Measurements from ENCODE around the gene ZNF174.

ZNF174 gene

DNA sequence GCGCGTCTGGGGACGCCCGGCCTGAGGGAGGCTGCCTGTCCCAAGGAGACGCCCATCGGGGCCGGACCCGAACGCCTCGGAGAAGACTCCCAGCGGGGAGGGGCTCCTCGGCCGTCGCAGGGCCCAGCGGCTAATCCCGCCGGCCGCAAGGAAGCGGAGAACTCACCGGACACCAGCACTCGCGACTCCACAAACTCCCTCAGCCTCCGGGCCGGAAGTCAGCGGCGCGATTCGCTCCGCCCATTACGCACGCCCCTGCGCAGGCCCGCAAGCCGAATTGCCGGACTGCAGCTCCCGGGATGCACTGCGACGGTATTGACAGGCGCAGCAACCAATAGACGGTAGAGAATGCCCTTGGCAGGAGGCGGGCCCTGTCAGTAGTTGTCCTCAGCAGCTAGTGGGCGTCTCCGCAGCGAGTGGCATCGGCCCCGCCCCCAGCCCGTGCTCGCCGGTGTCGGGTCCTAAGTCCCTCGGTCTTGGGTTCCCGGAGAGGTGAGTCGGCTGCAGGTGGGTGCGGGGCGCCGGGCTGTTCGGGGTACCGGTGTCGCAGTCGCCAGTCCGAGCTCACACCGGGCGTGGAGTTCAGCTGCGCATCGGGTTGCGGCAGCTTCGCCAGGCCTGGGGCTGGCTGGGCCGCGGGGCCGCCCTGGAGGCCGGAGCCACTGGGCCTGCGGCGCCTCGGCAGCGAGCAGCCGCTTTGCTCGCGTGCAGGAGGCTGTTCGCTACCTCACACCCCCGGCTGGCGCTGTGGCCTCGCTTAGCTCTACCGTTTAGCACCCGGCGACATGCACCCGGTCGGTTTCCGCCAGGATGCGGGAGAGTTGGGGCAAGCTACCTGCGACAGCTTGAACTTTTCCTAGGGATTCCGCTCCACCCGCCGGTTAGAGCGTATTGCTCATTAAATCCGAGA is at the start of gene ZNF174, which contains the start of gene ZSCAN32:
TSS of gene ZNF174 (plus strand) at position 437 of the 910 bp plus-strand sequence. CDS start 790 bp downstream, outside the sequence.
TSS of gene ZSCAN32 (minus strand) at position 226 of the 910 bp plus-strand sequence. CDS start 3,447 bp downstream, outside the sequence.
- peak; percentile 97 for DNase-seq

DNA sequence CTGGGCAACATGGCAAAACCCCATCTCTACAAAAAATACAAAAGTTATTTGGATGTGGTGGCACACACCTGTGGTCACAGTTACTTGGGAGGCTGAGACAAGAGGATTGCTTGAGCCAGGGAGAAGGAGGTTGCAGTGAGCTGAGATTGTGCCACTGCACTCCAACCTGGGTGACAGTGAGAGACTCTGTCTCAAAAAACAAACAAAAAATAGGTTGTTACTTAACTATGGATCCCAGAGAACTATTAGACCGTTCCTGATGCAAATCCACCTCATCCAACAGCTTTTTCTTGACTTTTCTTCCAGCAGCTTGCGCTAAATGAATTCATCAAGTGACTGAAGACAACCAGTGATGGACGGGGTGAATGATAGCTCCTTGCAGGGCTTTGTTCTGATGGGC is 45.4 kb upstream of the ZNF174 start, which contains the start of gene OR2C1:
TSS of gene OR2C1 (plus strand) at position 301 of the 400 bp plus-strand sequence. CDS start at position 353, 52 bp downstream.
- no peak for DNase-seq

DNA sequence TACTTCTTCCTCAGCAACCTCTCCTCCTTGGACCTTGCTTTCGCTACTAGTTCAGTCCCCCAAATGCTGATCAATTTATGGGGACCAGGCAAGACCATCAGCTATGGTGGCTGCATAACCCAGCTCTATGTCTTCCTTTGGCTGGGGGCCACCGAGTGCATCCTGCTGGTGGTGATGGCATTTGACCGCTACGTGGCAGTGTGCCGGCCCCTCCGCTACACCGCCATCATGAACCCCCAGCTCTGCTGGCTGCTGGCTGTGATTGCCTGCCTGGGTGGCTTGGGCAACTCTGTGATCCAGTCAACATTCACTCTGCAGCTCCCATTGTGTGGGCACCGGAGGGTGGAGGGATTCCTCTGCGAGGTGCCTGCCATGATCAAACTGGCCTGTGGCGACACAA is 44.9 kb upstream of the ZNF174 start:
- DNase-seq, result no peak

DNA sequence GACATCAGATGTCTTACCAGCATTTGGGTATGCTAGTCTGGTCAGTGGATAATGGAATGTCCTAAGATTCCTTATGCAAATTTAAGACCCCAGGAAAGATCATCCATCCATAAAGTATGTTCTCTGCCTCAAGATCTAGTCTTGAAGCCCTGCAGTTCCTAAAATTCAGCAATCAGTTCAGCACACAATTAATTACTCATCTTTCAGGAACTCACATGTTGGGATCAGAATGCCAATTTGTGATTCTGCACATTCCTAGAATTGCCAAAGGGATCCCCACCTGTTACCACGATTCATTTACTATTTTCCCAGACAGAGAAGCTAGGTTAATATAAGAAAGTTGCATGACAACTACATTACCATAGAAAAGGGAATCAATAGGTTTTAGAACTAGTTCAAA is 42.1 kb upstream of the ZNF174 start:
- no peak for DNase-seq

DNA sequence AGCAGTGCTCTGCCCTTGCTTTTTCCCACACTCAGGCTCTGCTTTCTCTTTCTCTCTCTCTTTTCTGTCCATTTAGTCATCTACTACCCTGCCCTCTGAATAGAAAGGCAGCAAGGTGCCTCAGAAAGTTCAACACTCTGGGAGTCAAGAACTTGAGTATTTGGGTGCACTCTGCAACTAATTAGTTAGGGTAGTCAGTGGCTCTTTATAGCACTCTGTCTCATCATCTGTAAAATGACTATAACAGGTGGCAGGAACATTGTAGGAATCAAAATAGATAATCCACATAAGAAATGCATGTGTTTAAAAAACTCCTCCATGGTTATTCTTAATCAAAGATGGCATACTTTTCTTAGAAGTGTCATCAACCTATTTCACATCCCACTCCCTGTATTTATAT is 38.1 kb upstream of the ZNF174 start:
- DNase-seq, result no peak

DNA sequence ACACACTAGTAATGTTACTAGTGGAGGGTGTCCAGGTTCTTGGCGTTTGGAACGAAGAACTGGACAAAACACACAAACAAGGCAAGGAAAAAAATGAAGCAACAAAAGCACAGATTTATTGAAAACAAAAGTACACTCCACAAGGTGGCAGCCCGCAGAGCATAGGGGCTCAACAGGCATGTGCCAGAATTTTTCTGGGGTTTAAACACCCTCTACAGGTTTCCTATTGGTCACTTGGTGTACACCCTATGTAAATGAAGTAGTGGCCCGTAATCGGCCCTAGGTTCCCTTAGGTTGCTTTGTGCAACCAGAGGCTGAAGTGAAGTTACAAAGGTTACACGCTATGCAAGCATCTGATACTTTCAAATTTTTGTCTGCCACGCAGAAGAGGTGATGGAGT is 37.2 kb upstream of the ZNF174 start:
- no peak for DNase-seq

DNA sequence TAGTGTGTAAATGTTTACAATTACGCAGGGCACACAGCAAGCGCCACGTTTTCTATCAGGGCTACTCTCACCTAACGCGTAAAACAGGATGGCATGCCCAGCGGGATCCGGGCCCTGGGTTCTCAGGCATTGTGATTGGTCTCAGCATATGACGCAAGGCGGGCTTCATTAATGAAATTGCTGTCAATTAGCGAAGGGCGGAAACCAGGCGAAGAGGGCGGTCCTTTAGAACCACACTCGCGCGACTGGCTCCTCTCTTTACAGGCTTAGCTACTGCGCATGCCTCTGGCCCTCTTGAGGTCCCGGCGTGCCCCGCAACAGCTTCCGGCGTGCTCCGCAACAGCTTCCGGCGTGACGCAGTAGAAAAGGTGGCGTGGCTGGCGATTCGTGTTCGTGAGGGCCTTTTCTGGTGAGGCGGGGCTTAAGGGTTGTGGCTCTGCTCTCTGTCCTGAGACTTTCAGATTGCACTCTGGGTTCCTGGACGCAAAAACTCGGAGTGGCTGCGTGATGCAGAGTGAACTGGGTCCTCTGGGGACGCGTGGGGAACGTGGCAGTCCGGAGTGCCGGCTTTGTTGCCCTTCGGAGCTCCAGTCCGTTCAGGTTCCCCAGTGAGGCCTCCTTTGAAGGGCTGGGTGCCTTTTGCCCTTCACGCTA is 36.1 kb upstream of the ZNF174 start:
- peak; percentile 88 for DNase-seq

DNA sequence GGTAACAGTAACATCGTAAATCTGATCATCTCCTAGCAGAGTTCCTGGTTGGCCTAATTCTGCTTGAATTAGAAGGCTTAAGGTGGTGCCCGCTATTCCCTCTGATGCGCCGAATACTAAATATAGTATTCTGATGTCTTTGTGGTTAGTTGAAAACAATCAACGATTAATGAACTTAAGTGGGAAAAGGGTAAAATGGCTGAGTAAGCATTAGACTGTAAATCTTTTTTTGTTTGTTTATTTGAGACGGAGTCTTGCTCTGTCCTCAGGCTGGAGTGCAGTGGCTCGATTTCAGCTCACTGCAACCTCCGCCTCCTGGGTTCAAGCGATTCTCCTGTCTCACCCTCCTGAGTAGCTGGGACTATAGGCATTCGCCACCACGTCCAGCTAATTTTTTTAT is 31.9 kb upstream of the ZNF174 start:
- DNase-seq, result no peak

DNA sequence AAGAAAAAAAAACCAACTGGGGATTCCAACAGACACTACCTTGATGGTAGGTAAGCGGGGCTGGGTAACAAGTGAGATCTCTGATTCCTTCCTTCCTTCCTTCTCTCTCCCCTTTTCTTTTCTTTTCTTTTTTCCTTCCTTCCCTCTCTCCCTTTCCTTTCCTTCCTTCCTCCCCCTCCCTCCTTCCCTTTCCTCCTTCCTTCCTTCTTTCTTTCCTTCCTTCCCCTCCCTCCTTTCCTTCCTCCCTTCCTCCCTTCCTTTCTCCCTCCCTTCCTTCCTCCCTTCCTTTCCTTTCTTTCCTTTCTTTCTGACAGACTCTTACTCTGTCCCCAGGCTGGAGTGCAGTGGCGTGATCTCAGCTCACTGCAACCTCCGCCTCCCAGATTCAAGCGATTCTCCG is 25.3 kb upstream of the ZNF174 start:
- no peak for DNase-seq

DNA sequence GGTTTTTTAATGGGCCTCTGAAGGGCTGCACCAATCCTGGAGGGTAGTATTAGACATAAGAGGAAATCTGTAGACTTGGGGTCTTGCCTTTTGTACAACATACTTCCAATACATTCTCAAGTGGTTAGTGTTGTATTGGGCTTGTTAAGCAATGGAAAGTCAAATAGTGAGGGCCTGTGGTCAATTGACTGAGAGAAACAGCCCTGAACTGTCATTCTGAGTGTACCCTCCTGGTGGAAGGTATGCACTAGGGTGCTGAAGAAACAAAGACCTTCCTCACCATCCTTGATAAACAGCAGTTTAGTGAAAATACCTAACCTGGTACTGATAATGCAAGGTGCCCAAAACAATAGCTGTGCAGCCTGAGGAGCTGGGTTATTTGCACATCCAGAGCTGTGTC is 23.1 kb upstream of the ZNF174 start:
- no peak for DNase-seq

DNA sequence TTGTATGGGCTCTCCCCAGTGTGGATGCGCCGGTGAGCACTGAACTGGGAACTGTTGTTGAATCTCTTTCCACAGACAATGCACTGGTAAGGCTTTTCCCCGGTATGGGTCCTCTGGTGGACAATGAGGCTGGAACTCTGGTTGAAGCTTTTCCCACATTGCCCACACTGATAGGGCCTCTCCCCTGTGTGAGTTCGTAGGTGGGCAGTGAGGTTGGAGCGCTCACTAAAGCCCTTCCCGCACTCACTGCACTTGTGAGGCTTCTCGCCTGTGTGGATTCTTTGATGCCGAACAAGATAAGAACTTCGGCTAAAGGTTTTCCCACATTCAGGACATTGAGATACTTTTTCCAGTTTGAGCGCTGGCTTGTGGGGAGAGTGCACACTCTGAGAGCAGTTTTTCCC is 18.0 kb upstream of the ZNF174 start:
- no peak for DNase-seq

DNA sequence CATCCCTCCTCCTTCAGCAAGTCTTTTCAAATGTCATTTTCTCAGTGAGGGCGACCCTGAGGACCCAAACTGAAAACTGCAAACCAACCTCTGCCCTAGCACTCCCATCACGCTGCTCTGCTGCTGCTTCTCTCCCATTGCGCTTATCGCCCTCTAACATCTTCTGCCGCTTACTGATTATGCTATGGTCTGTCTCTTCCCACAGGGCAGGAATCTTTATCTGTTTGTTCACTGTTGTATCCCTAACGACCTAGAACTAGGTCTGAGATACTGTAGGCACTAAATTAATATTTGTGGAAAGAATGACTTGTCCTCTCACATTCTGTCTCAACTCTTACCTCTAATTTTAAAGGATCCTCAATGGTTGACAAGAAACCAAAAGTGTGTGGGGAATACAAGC is 12.7 kb upstream of the ZNF174 start:
- DNase-seq, result no peak

DNA sequence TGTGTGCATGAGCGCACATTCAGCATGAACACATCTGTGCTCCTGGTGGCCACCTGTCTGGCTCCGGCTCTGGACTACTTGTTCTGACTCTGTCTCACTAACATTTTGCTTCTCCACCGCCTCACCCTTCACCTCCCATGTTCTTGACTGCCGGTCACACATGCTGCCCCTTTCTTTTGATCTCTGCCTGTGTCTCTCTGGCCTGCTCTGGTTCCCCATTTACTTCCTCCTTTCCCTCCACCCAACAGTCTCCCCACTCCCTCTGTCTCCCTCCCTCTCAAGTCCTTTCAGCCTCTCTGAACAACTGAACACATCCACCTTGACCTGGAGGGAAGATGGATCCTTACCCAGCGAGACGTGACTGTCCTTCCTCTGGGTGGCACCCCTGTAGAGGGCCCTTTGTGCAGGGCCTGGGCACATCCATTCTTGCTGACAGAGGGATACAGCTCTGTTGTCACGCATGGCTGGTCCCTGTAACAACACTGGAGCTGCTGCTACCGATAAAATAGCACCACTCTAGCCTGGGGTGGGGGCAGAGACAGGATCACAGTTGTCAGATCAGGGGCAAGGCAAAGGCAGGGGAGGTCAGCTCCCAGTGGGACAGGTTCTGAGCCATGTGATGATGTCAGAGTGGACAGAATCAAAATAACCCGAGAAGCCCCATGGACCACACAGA is 11.2 kb upstream of the ZNF174 start:
- no peak for DNase-seq

DNA sequence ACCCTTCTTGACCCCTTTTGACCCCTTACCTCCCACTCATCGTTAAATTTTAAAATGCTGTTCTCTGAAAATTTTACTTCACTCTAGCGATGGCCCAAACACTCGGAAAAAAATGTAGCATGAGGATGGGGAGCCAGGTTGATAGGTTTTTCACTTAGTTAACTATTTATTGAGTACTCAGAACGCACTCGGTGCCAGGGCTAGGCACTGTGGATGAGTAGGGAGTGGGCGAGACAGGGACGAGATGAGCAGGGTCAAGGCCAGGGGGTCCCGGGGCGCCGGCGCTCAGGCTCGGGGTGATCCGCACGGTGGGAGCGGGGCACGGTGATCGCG is 603 bp upstream of the ZNF174 start:
- DNase-seq, result no peak

DNA sequence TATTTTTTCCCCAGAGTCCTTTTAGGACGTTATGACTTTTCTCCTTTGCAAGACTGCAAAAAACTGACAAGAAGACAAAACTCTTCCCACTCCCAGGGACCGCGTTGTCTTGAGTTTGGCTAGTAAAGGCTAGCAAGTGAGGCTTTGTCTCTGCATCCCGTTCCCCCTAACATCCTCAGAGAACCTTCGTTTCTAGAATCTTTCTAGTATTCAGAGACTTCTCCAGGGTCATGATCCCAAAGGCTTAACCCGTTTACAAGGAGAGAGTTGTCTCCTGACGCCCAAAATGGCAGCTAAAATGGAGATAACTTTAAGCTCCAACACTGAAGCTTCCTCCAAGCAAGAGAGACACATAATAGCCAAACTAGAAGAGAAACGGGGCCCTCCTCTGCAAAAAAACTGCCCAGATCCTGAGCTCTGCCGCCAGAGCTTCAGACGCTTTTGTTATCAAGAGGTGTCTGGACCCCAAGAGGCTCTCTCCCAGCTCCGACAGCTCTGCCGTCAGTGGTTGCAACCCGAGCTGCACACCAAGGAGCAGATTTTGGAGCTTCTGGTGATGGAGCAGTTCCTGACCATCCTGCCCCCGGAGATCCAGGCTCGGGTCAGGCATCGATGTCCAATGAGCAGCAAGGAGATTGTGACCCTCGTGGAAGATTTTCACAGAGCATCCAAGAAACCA is 843 bp downstream of the ZNF174 start:
- no peak for DNase-seq

DNA sequence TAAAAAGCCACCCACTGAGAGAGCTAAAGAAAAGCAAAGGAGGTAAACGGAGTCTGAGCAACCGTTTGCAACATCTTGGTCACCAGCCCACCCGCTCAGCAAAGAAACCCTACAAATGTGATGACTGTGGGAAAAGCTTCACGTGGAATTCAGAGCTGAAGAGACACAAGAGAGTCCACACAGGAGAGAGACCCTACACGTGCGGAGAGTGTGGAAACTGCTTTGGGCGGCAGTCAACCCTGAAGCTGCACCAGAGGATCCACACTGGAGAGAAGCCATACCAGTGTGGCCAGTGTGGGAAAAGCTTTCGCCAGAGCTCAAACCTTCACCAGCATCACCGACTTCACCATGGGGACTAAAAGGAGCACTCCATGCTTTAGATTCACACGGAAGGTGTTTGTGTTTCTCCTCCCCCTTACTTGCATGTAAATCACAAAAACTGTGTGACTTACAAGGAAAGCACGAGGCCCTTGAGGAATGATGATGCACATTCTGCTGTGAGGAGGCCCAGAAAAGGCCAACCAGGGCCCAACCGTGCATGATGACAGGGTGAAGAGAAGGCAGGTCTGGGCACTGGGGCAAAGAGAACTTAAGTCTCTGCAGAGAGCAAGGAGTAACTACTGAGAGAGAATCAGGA is 7.7 kb downstream of the ZNF174 start:
- DNase-seq, result no peak

DNA sequence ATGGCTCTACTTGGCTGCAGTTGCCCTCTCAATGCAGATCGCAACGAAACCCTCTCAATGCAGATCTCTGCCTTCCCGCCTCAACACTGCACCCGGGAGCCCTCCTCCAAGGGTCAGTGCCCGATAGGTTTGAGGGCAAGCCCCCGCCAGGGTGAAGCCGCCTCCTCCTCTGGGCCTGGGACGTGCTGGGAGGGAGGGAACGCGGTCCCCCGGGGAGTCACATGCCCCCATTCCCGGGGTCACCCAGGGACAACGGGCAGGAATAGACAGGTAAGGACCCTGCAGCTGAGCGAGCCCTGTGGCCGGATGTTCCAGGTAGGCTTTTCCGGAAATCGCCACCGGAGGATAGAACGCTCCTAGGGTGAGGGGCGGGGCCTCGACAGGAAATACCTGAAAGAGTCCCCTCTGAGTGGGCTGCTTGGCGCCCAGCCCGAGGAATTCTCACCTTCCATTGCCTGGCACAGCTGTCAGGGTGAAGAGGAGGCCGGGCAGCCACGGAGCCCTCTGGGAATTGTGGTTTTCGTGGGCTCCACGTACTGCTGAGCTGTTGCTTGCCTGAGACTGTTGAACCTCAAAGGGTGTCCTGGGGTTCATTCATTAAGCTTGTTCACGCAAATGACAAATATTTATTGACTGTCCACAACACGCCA is 12.8 kb downstream of the ZNF174 start:
- DNase-seq, result no peak

DNA sequence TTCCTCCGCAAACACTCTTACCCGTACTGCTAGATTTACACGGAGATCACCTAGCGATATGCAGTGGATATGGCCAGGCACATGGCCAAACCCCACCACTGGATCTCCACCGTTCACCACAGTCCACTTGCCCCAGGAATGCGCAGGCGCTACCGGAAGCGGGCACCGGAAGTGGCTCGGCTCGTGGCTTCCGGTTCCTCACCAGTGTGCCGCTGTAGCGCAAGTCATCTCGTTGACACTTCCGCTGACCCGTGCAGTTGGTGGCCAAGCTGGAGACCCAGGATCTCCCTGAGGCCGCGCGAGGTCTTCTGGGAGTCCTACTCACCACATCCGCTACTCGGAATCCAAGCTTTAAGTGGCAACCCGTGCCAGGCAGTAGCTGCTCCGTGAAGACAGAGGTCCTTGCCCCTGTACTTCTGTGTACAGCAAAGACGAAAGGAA is 30.8 kb downstream of the ZNF174 start:
- peak; percentile 84 for DNase-seq

DNA sequence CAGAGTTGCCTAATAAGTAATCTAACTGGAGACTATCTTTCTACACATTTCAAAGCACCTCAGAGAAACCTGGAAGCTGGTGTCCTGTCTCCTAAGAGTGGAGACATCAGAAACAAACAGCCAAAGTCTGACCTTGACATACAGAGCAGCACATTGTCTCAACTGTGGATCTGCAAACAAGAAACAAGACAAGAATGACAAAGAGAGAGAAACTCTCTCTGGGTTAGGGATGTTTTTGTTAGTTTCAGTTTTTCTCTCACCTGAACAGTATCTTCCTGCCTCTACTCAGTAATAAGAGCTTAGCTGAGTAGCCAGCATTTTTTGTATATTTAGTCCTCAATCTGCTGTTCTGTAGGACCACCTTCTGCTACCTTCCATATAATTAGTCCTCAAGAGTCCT is 33.4 kb downstream of the ZNF174 start:
- DNase-seq, result no peak

DNA sequence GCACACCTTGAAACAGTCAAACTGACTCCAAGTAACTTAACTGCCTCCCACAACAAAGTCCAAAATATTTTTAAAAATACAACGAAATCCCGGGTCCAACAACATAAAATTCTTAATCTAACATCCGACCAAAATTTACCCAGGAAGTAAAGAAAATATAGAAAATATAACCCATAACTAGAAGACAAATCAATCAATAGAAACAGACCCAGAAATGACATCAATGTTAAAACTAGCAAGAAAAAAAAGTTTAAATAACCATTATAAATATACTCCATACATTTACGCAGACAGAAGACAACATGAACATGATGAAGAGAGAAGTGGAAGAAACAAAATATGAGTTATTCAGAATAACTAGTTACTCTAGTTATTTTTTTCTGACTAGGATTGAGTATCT is 38.6 kb downstream of the ZNF174 start:
- no peak for DNase-seq

DNA sequence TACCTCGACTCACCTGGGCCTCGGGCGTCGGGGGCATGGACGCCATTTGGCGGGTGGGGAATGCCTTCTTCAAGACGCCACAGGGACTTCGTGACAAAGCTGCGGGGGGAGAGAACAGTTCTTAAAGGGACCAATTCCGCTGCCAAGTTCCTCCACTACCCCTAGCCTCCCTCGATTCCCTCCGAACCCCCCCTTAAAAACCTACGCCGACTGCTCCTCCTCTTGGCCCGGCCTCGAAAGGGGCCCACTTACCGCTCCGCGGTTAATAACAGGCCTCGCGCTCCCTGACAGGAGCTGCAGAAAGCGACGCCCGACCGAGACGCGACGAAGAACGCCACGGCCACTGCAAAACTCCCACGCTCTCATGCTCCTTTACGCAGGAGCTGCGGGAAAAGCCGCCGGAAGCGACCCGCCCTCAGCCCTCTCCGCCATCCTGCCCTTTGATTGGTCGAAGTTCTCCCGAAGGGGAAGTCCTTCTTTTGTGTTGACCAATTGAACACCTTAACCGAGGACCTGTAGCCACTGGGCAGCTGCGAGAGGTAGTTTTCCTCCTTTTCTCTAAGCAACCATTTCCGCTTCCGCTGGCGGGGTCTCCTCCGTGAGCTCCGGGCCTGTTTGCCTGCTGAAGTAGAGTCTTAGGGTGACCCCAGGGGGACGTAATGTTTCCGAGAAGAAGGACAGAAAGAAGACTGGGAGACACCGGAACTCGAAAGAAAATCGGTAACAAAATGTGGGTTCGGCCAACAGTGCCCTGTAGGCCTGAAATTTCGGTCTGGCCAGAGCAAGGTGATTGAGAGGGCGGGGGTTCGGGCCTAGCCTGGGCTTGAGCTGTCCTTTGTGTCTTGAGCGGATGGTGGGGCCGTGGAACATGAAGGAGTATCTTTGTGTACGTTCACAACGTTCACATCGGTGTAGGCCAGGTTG is 42.4 kb downstream of the ZNF174 start, which contains the start of the genes NAA60 and ZNF597:
TSS of gene NAA60 (plus strand) at position 573 of the 924 bp plus-strand sequence. CDS start 32,548 bp downstream, outside the sequence.
TSS of gene ZNF597 (minus strand) at position 397 of the 924 bp plus-strand sequence. CDS start at position 46, 351 bp downstream.
- DNase-seq, result peak; percentile 80
